Subcutaneous adipose tissue (tissue), 4 donors: ENCODE results near the gene MEGF11. TPM values are rescaled to one million over a fixed set of nuclear protein-coding genes. Genes with fewer than 3 reads are reported as not detected.

ENCODE experiments used
- CTCF ChIP-seq: fragments of 450-650 bp; IDR thresholded peaks from one replicate; pipeline ENCODE4 v1.5.1; 2016; ENCODE audit warnings: low read depth, mild to moderate bottlenecking, control low read depth, antibody characterized with exemption, moderate library complexity
- total RNA-seq, 4 donors: library from RNA; depleted of rRNA; stranded (reverse); fragments of >200 nt; gene quantifications; one replicate each; pipeline ENCODE4 v1.1.0, GENCODE V29; 2016

The MEGF11 gene
- total RNA-seq, 4 donors from 2014 or later = not detected

DNA sequence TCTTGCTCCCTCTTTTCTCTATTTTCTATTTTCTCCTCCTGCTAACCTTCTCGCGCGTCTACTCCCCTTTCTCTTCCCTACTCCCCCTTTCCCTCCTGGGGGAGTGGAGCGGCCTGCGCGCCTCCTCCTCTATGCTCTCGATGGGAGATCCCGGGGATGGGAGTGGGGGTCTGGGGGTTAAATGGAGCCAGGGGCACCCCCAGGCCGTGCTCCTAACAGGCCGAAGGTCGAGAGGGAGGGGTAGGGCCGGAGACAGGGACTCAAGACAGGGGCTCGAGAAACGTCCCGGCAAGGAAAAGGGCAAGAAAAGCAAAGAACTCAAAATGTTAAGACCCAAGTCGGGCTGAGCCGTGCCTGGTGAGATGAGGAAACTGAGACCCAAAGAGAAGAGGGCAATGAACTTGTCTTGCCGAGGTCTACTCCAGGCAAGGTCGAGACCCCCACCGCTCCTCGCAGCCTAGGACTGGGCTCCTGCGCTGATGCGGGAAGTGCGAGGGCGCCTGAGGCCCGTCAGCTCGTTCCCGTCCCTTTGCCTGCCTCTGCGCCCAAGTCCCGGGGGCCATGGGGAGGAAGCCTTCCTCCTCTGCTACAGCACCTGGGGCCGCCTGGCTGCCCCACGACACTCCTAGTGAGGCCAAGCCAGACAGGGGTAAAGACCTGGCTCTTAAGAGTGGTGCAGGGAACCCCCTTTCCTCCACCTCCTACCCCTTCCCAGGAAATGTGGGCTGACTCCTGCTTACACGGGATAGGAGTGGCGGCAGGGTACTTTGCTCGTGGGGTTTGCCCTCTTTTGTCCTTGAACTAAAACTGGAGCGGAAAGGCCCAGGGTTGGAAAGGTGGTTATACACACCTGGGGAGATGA is 770 bp upstream of the MEGF11 start:
- no peak for TF ChIP-seq CTCF

GRCh38 chr15:66252685-66253417 is 699 bp downstream of the MEGF11 start:
- no peak for TF ChIP-seq CTCF

- TF ChIP-seq CTCF = no peak
These were observed 1.5 kb downstream of the MEGF11 start for GRCh38 chr15:66251790-66252684.

DNA sequence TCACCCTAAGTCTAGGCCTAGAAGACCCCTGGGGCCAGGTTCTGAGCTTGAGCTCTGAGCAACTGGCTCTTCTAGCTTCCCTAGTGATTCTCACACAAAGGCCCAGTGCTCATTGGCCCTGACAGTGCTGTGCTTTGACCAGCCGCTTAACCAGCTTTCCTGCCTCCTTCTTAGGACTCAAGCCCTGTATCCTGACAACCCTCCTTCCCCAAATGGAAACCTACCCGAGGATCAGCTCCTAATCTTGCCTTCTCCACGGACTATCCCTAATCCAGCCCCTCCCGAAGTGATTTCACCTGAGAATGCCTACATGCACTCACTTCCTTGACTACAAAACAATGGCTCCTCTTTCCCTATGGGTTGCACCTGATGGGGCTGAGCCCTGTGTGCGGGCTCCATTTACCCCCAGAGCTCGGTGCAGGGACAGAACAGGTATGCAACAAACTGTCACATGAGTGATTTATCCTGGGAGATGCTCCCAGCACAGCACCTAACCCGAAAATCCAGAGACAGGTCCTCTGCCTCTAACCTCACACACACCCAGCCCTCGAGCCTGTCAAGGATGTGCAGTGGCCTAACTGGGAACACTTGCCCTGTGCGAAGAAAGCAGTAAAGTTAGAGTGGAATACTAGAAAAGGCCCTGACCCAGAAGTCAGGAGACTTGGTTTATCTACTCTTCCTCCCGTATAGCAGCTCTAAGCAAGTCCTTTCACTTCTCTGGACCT is 2.3 kb downstream of the MEGF11 start:
- no peak for TF ChIP-seq CTCF

GRCh38 chr15:66249605-66250174 is 3.9 kb downstream of the MEGF11 start:
- no peak for TF ChIP-seq CTCF

- no peak for TF ChIP-seq CTCF
These were observed 6.6 kb downstream of the MEGF11 start for GRCh38 chr15:66246937-66247336.
